GM19035 (cell line): ENCODE results near the gene NLRP3.
"Not testable (repeated sequence)": the region's sequence is repeated elsewhere in the genome, so short reads cannot be mapped to it uniquely, and the experiment has no call there.

Source experiments
- ATAC-seq: cut with Tn5 transposase; IDR thresholded peaks from one replicate; pipeline ENCODE4 v1.9.1; 2021; ENCODE audit not compliant: unreplicated experiment

NLRP3 gene

GRCh38 chr1:247468481-247469140 is 52.6 kb downstream of the NLRP3 start:
- ATAC-seq: no peak

GRCh38 chr1:247469141-247469535 is 53.2 kb downstream of the NLRP3 start:
- no peak for ATAC-seq

- not testable (repeated sequence) for ATAC-seq
Measured at GRCh38 chr1:247470942-247471429, 55.0 kb downstream of the NLRP3 start.

- no peak for ATAC-seq
Measured at GRCh38 chr1:247471445-247472016, 55.6 kb downstream of the NLRP3 start.

- ATAC-seq: no peak
Measured at GRCh38 chr1:247472035-247472434, 56.1 kb downstream of the NLRP3 start.

- no peak for ATAC-seq
Measured at GRCh38 chr1:247474367-247474766, 58.4 kb downstream of the NLRP3 start.

GRCh38 chr1:247475793-247476192 is 59.8 kb downstream of the NLRP3 start:
- no peak for ATAC-seq

GRCh38 chr1:247476328-247477058 is 60.5 kb downstream of the NLRP3 start:
- peak; percentile 51 for ATAC-seq

- no peak for ATAC-seq
Measured at GRCh38 chr1:247482747-247483146, 66.8 kb downstream of the NLRP3 start.

- ATAC-seq: peak; percentile 66
Measured at GRCh38 chr1:247487057-247487456, 71.1 kb downstream of the NLRP3 start.

GRCh38 chr1:247491328-247491727 is 75.4 kb downstream of the NLRP3 start:
- no peak for ATAC-seq

GRCh38 chr1:247493106-247493505 is 77.1 kb downstream of the NLRP3 start:
- no peak for ATAC-seq

- ATAC-seq: no peak
Measured at GRCh38 chr1:247494767-247495166, 78.8 kb downstream of the NLRP3 start.

GRCh38 chr1:247496581-247497285 is 80.8 kb downstream of the NLRP3 start:
- no peak for ATAC-seq
